OCI-LY7 (cell line): Measurements from ENCODE around the gene SDE2. TPM values are rescaled to one million over a fixed set of nuclear protein-coding genes. Genes with fewer than 3 reads are reported as not detected.

Source experiments
- BruUV-seq: library from RNA; stranded (reverse); fragments of 400-500 nt; replicated peaks from 2 replicates; lab custom pipeline; 2021; lab: Mats Ljungman, UMichigan
- CTCF ChIA-PET: fragments of 300-600 bp; sonication (Branson Sonifier 250); formaldehyde crosslinking; loops from one replicate; lab custom pipeline; 2022; ENCODE audit warnings: antibody characterized with exemption; ENCODE audit not compliant: unreplicated experiment; lab: Charles Lee
- POLR2A ChIA-PET: fragments of 300-600 bp; sonication (Branson Sonifier 250); formaldehyde crosslinking; loops from one replicate; lab custom pipeline; 2022; ENCODE audit warnings: antibody characterized with exemption; lab: Charles Lee
- DNase-seq: peaks from one replicate; pipeline ENCODE4 v3.0.0-alpha.2; 2015; ENCODE audit warnings: low spot score
- H2AFZ ChIP-seq: fragments of 200-600 bp; sonication (generic), shearing (Covaris generic); 2 replicates; pipeline ENCODE4 v1.6.1; 2014; ENCODE audit warnings: mild to moderate bottlenecking, antibody characterized with exemption, low read length, moderate library complexity
- H3K27ac ChIP-seq: fragments of 200-600 bp; sonication (generic); 2 replicates; pipeline ENCODE4 v1.5.1; 2014; ENCODE audit warnings: mixed run types, low read depth, mild to moderate bottlenecking, moderate library complexity, low read length, inconsistent platforms; ENCODE audit not compliant: poor library complexity, severe bottlenecking
- H3K36me3 ChIP-seq: fragments of 200-600 bp; sonication (generic); 2 replicates; pipeline ENCODE4 v1.6.1; 2014; ENCODE audit warnings: mild to moderate bottlenecking, antibody characterized with exemption, low read length, moderate library complexity, mixed read lengths; ENCODE audit not compliant: insufficient read depth
- H3K4me1 ChIP-seq: fragments of 200-600 bp; sonication (generic); 2 replicates; pipeline ENCODE4 v1.5.1; 2014; ENCODE audit warnings: mild to moderate bottlenecking, low read length; ENCODE audit not compliant: insufficient read depth, poor library complexity, severe bottlenecking
- H3K4me2 ChIP-seq: fragments of 200-600 bp; sonication (generic); 2 replicates; pipeline ENCODE4 v1.6.1; 2014; ENCODE audit warnings: mild to moderate bottlenecking, low read length
- H3K4me3 ChIP-seq: fragments of 200-600 bp; sonication (generic); 2 replicates; pipeline ENCODE4 v1.5.1; 2014; ENCODE audit warnings: mild to moderate bottlenecking, low read depth, low read length; ENCODE audit not compliant: poor library complexity, severe bottlenecking
- H3K79me2 ChIP-seq: fragments of 200-600 bp; sonication (generic); 2 replicates; pipeline ENCODE4 v1.6.1; 2016; ENCODE audit warnings: low read depth, mild to moderate bottlenecking, low read length, moderate library complexity, mixed read lengths; ENCODE audit not compliant: insufficient read depth
- H3K9me2 ChIP-seq: fragments of 200-600 bp; sonication (generic); 2 replicates; pipeline ENCODE4 v1.6.1; 2016; ENCODE audit warnings: mild to moderate bottlenecking, low read length, mixed read lengths; ENCODE audit not compliant: insufficient read depth
- H3K9me3 ChIP-seq: fragments of 200-600 bp; sonication (generic); 2 replicates; pipeline ENCODE4 v1.6.1; 2014; ENCODE audit warnings: mild to moderate bottlenecking, mixed run types, low read length, mixed read lengths
- H4K20me1 ChIP-seq: fragments of 200-600 bp; sonication (generic); 2 replicates; pipeline ENCODE4 v1.6.1; 2014; ENCODE audit warnings: mild to moderate bottlenecking, antibody characterized with exemption, low read length, moderate library complexity, mixed read lengths; ENCODE audit not compliant: insufficient read depth
- CTCF ChIP-seq: fragments of 200-600 bp; sonication (generic); conservative IDR thresholded peaks from 2 replicates; pipeline ENCODE4 v1.5.1; 2014; ENCODE audit warnings: mild to moderate bottlenecking, antibody characterized with exemption, low read length, moderate library complexity, mixed read lengths
- EZH2phosphoT487 ChIP-seq: fragments of 200-600 bp; sonication (generic); IDR thresholded peaks from 2 replicates; pipeline ENCODE4 v1.6.1; 2018; ENCODE audit warnings: low read depth, borderline replicate concordance, mild to moderate bottlenecking, mixed run types, antibody characterized with exemption, low read length, moderate library complexity, mixed read lengths
- intact Hi-C: fragments of 100-400 bp; cut with micrococcal nuclease; formaldehyde crosslinking; loops from one replicate; pipeline ENCODE4 v1.10.0; 2022; ENCODE audit not compliant: unreplicated experiment
- total RNA-seq, 2 experiments: library from RNA; depleted of rRNA in 1 of 2; stranded (reverse); fragments of >200 nt in 1 of 2; shearing (Covaris generic) in 1 of 2; gene quantifications; 2 replicates each; pipeline ENCODE4 v1.2.3, GENCODE V29; 2014 to 2022

Gene SDE2
- total RNA-seq, 2 experiments from 2014 or later: 18.2 to 25.0 TPM

GRCh38 chr1:226041419-226041818 lies 42.3 kb upstream of the SDE2 start:
- no peak overlapping the region for H3K4me2 ChIP-seq
- ChIA-PET CTCF (no interaction called here), POLR2A (interaction anchor here (0.6 to 1.0 kb wide), 2 partner anchors 16 to 17 kb away, joined by 3 to 4 read pairs; no protein-coding TSS in a partner anchor)
- H4K20me1 ChIP-seq: no peaks in the 10 kb centered on the region
- no peak for DNase-seq
- H3K36me3 ChIP-seq: no peaks in the 10 kb centered on the region
- no peak for TF ChIP-seq CTCF
- no peak for TF ChIP-seq EZH2phosphoT487
- H3K27ac ChIP-seq: no peak overlapping the region
- no peak overlapping the region for H2AFZ ChIP-seq
- intact Hi-C loops: no loop called here
- no peaks in the 10 kb centered on the region for H3K9me2 ChIP-seq
- peaks cover 8% of the 10 kb centered on the region for H3K4me1 ChIP-seq
- H3K9me3 ChIP-seq: no peaks in the 10 kb centered on the region
- BruUV-seq: no TSS peak
- H3K4me3 ChIP-seq: no peak overlapping the region
- no peaks in the 10 kb centered on the region for H3K79me2 ChIP-seq

GRCh38 chr1:226038661-226039060 lies 39.5 kb upstream of the SDE2 start:
- intact Hi-C loops: no loop called here
- CTCF ChIA-PET: no interaction called here
- no peaks in the 10 kb centered on the region for H3K79me2 ChIP-seq

GRCh38 chr1:226035915-226036314 lies 36.8 kb upstream of the SDE2 start:
- POLR2A ChIA-PET: no interaction called here
- Histone ChIP-seq H3K79me2 (no peaks in the 10 kb centered on the region), H3K4me3 (no peak overlapping the region), H3K9me2 (no peaks in the 10 kb centered on the region), H3K4me2 (no peak overlapping the region), H3K36me3 (no peaks in the 10 kb centered on the region), H2AFZ (no peak overlapping the region), H3K27ac (no peak overlapping the region), H4K20me1 (no peaks in the 10 kb centered on the region), H3K9me3 (no peaks in the 10 kb centered on the region), H3K4me1 (no peaks in the 10 kb centered on the region)
- DNase-seq: no peak
- intact Hi-C loops: no loop called here
- BruUV-seq: no TSS peak
- CTCF ChIA-PET: no interaction called here
- TF ChIP-seq CTCF (no peak), EZH2phosphoT487 (no peak)

More at GRCh38 chr1:226038661-226039060, 39.5 kb upstream of the SDE2 start:
- no peaks in the 10 kb centered on the region for H4K20me1 ChIP-seq
- no peak overlapping the region for H3K4me3 ChIP-seq
- H3K36me3 ChIP-seq: no peaks in the 10 kb centered on the region
- no peak overlapping the region for H2AFZ ChIP-seq
- no peak for DNase-seq
- no TSS peak for BruUV-seq
- no peaks in the 10 kb centered on the region for H3K9me3 ChIP-seq
- no peak for TF ChIP-seq EZH2phosphoT487
- POLR2A ChIA-PET: interaction anchor here (0.6 kb wide), 1 partner anchor 13 kb away, joined by 3 read pairs; no protein-coding TSS in a partner anchor
- H3K4me2 ChIP-seq: no peak overlapping the region
- no peaks in the 10 kb centered on the region for H3K9me2 ChIP-seq
- peaks cover 8% of the 10 kb centered on the region for H3K4me1 ChIP-seq
- H3K27ac ChIP-seq: no peak overlapping the region
